Skeletal muscle satellite cell (primary cell): Measurements from ENCODE around the gene STOM.
A peak's percentile ranks its signal among the peaks of the same experiment; 100 is the strongest.

ENCODE experiments used
- H3K27me3 ChIP-seq: 2 replicates; pipeline ENCODE4 v1.7.0; 2013; ENCODE audit warnings: low read length; ENCODE audit not compliant: control insufficient read depth, insufficient read depth
- H3K36me3 ChIP-seq: 2 replicates; pipeline ENCODE4 v1.7.0; 2013; ENCODE audit warnings: mild to moderate bottlenecking, control low read depth, low read length; ENCODE audit not compliant: insufficient read depth
- H3K4me1 ChIP-seq: 2 replicates; pipeline ENCODE4 v1.7.0; 2013; ENCODE audit warnings: low read length; ENCODE audit not compliant: control insufficient read depth, insufficient read depth
- H3K4me2 ChIP-seq: 2 replicates; pipeline ENCODE4 v1.7.0; 2013; ENCODE audit warnings: mild to moderate bottlenecking, low read length
- H3K4me3 ChIP-seq: 2 replicates; pipeline ENCODE4 v1.7.0; 2013; ENCODE audit warnings: low read length
- H3K9ac ChIP-seq: 2 replicates; pipeline ENCODE4 v1.7.0; 2013; ENCODE audit warnings: mild to moderate bottlenecking, low read depth, low read length, moderate library complexity
- H3K9me3 ChIP-seq: replicated peaks from 2 replicates; pipeline ENCODE4 v1.7.0; 2013; ENCODE audit warnings: mild to moderate bottlenecking, control low read depth, low read length

The STOM gene

DNA sequence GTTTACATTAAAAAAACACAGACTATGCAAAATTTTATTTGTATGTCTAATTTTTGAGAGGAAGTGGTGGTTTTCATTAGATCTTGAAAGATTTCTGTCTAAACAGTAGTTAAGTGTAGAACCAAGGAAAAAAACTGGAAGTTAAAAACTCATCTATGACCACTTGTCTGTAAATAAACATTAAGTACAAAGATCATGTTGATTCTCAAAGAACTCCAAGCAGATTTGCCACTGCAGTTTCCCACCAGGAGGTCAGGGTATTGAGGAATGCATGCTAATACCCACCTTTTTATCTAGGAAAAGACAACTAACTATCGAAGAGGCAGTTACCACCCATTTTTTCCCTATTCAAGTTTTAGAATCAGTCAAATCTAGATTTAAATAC, 1.9 kb downstream of the STOM start:
- Histone ChIP-seq H3K4me1 (peaks cover 43% of the 10 kb centered on the region), H3K9me3 (no peaks in the 10 kb centered on the region), H3K4me3 (peak overlapping the region; percentile 5), H3K36me3 (no peaks in the 10 kb centered on the region), H3K4me2 (peak overlapping the region; percentile 81), H3K27me3 (no peaks in the 10 kb centered on the region), H3K9ac (no peak overlapping the region)

DNA sequence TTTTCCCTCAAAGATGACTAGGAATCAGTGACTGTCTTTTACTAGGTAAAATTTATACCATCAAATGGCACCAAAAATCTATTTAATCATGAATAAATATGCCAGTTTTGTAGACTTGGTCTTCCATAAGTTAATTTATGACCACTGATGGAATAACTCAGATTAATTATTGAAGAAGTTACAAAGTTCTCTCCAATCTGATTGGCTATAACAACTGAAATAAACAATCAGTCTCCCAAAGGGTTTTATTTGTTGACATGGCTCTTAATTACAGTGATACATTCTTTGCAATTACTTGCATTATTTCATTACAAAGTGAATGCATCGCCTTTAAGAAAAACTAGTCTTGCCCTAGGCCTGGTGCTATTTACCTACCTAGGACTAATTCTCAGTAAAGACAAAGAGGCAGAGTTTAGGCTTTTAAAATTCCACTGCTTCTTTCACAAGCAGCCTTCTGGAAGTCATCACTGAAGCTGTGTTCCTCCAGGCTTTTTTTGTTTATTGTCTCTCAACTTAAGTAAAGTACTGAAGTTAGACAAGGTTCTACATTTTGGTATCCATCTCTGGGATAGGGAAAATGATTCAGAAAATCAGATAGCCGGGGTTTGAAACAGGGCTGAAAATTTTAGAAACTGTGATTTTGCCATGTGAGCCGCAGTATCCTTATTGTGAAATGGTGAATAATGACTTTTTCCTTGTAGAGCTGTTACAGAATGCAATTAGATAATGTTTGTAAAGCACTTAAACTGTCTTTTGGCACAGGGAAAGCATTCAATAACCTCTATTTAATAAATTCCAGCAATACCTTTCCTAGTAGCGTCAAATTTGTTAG, 2.5 kb downstream of the STOM start:
- Histone ChIP-seq H3K4me3 (no peak overlapping the region), H3K4me1 (peaks cover 43% of the 10 kb centered on the region), H3K9me3 (no peaks in the 10 kb centered on the region), H3K27me3 (no peaks in the 10 kb centered on the region), H3K9ac (no peak overlapping the region), H3K4me2 (peak overlapping the region; percentile 81), H3K36me3 (no peaks in the 10 kb centered on the region)

- no peaks in the 10 kb centered on the region for H3K27me3 ChIP-seq
- H3K9ac ChIP-seq = no peak overlapping the region
- peaks cover 44% of the 10 kb centered on the region for H3K4me1 ChIP-seq
- H3K9me3 ChIP-seq = no peaks in the 10 kb centered on the region
- no peak overlapping the region for H3K4me2 ChIP-seq
- no peaks in the 10 kb centered on the region for H3K36me3 ChIP-seq
- H3K4me3 ChIP-seq = no peak overlapping the region
Measured at GRCh38 chr9:121366611-121367192, 3.3 kb downstream of the STOM start.

DNA sequence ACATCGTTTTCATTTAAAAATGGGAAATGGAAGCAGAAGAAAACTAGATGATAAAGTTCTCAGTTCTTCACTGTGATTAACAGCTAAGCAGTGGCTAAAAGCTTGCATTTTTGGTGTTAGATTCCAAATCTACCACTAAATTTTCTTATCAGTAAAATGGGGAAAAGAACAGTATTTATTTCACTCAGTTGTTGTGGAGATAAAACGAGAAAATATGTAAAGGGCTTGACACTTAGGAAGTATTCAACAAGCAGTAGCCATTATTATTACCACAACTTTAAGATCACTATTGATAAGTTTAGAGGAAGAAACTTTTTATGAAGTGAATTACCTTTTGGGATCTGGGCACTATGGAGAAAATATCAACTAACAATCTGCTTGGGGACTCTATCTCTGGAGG, 4.5 kb downstream of the STOM start:
- Histone ChIP-seq H3K9ac (no peak overlapping the region), H3K4me3 (no peak overlapping the region), H3K9me3 (no peaks in the 10 kb centered on the region), H3K4me2 (no peak overlapping the region), H3K27me3 (no peaks in the 10 kb centered on the region), H3K4me1 (peaks cover 54% of the 10 kb centered on the region), H3K36me3 (no peaks in the 10 kb centered on the region)

- Histone ChIP-seq H3K4me2 (no peak overlapping the region), H3K4me3 (no peak overlapping the region), H3K4me1 (peaks cover 58% of the 10 kb centered on the region), H3K9me3 (no peaks in the 10 kb centered on the region), H3K36me3 (no peaks in the 10 kb centered on the region), H3K9ac (no peak overlapping the region), H3K27me3 (no peaks in the 10 kb centered on the region)
Measured at GRCh38 chr9:121364886-121365285, 5.2 kb downstream of the STOM start.

DNA sequence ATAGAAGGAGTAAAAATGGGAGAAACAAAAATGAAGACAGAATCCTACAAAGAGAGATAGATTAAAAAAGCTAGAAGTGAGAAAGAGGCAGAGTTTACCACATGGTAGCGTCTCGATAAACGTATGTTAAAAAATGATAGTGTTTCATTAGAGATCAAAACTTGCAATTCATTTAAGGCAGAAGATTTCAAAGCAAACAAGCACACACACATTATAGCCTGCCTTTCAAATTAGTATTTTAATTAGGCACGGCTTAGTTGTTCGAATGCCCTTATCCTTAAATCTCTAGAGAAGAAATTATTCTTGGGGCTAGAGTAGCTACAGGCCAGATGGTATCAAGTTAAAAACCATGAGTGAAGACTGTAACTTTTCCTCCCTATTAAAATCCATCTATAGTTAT, 6.0 kb downstream of the STOM start:
- Histone ChIP-seq H3K9me3 (no peaks in the 10 kb centered on the region), H3K4me3 (no peak overlapping the region), H3K36me3 (no peaks in the 10 kb centered on the region), H3K4me1 (peaks cover 65% of the 10 kb centered on the region), H3K27me3 (no peaks in the 10 kb centered on the region), H3K9ac (no peak overlapping the region), H3K4me2 (no peak overlapping the region)

DNA sequence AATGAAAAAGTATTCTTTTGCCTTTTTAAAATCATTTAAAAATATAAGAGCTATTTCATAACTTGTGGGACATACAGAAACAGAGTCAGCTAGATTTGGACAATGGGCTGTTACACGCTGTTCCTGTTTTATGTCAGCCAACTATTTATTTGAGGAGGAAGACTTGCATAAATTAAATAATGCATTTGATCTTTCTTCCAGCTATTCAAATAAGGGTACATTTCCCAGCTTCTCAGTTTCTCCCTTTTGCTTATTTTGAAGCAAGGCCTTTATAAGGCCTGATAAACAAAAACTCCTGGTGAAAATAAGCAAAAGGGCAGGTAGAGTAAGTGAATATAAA, 6.5 kb downstream of the STOM start:
- Histone ChIP-seq H3K9me3 (no peaks in the 10 kb centered on the region), H3K4me2 (peak overlapping the region; percentile 65), H3K36me3 (no peaks in the 10 kb centered on the region), H3K27me3 (no peaks in the 10 kb centered on the region), H3K9ac (peak overlapping the region; percentile 53), H3K4me1 (peaks cover 63% of the 10 kb centered on the region), H3K4me3 (no peak overlapping the region)

DNA sequence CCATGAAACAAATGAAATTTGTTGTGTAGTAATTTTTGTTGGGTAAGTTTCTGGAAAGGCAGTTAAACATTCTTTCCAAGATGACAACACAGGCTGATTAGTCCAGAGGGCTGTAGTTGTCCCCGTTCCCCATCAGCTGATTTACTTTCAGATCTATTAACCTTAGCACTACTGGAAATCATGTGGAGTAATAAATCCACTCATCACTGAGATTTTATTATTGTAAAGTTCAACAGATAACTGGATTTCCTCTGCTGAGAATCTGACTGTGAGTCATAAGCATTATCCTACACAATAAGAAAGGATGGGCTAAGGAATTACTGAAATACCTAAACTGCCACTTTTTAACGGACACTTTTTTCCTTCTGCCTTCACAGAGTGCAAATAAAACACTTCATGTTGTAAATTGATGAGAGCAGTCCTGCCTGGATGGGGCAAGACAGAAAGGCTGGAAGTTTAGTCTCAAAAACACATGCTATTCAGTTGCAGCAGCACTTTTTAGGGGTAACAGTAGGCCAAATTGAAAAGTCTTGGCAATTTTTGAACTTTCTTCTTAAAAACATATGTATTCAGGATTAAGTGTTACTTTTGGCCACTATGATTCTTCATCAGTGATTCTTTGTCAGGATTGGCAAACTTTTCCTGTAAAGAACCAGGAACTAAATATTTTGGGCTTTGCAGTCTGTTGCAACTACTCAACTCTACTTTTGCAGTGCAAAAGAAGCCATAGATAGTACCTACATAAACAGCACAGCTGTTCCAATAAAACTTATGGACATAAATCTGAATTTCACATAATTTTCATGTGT, 7.0 kb downstream of the STOM start:
- Histone ChIP-seq H3K4me1 (peaks cover 59% of the 10 kb centered on the region), H3K9ac (peak overlapping the region; percentile 53)

GRCh38 chr9:121360601-121361374, 9.3 kb downstream of the STOM start:
- no peaks in the 10 kb centered on the region for H3K27me3 ChIP-seq
- H3K4me2 ChIP-seq = peak overlapping the region; percentile 52
- H3K4me3 ChIP-seq = no peak overlapping the region
- H3K4me1 ChIP-seq = peaks cover 51% of the 10 kb centered on the region
- H3K9ac ChIP-seq = peak overlapping the region; percentile 45
- H3K36me3 ChIP-seq = peaks cover 3% of the 10 kb centered on the region
- H3K9me3 ChIP-seq = no peaks in the 10 kb centered on the region

More for the DNA sequence above, 7.0 kb downstream of the STOM start:
- H3K9me3 ChIP-seq = no peaks in the 10 kb centered on the region
- H3K4me2 ChIP-seq = peak overlapping the region; percentile 65
- H3K4me3 ChIP-seq = peak overlapping the region; percentile 3
- H3K36me3 ChIP-seq = no peaks in the 10 kb centered on the region
- H3K27me3 ChIP-seq = no peaks in the 10 kb centered on the region

- Histone ChIP-seq H3K9ac (peak overlapping the region; percentile 25), H3K4me3 (no peak overlapping the region), H3K4me2 (no peak overlapping the region), H3K4me1 (peaks cover 51% of the 10 kb centered on the region), H3K9me3 (no peaks in the 10 kb centered on the region), H3K36me3 (peaks cover 9% of the 10 kb centered on the region), H3K27me3 (no peaks in the 10 kb centered on the region)
Measured at GRCh38 chr9:121359351-121360294, 10.4 kb downstream of the STOM start.
